GM18502 (cell line): ENCODE measurements around the gene ADD1.

ENCODE experiments used
- ATAC-seq: cut with Tn5 transposase; IDR thresholded peaks from one replicate; pipeline ENCODE4 v1.9.1; 2021; ENCODE audit warnings: mild to moderate bottlenecking; ENCODE audit not compliant: unreplicated experiment, poor library complexity

The ADD1 gene

DNA sequence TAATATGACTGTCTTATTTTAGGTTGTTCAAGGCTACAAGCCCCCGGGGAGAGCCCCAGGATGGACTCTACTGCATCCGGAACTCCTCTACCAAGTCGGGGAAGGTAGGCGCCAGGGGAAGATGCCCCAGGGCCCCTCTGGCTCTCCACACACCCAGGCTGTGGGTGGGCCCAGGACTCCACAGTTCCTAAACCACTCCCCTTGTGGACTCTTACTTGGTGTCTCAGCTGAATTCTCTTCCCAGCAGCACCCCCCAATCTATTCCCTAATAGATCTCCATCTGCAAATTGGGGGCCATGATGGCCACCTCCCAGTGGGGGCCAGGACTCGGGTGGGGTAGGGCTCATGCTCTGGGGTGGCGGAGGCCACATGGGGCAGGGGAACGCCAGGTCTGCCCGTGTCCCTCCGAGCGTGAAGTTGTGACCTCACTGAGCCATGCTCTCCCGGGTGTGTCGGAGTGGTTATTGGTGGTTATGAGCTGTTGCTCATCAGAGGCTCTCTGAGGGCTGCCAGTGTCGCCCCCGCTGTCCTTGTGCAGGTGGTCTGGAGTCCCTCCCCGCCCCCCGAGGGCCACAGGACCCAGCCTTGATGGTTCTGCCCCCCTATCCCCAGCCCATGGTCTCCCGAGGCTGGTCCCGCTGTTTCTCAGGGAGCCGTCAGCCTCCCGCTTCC lies 11.2 kb upstream of the ADD1 start:
- peak; percentile 73 for ATAC-seq

DNA sequence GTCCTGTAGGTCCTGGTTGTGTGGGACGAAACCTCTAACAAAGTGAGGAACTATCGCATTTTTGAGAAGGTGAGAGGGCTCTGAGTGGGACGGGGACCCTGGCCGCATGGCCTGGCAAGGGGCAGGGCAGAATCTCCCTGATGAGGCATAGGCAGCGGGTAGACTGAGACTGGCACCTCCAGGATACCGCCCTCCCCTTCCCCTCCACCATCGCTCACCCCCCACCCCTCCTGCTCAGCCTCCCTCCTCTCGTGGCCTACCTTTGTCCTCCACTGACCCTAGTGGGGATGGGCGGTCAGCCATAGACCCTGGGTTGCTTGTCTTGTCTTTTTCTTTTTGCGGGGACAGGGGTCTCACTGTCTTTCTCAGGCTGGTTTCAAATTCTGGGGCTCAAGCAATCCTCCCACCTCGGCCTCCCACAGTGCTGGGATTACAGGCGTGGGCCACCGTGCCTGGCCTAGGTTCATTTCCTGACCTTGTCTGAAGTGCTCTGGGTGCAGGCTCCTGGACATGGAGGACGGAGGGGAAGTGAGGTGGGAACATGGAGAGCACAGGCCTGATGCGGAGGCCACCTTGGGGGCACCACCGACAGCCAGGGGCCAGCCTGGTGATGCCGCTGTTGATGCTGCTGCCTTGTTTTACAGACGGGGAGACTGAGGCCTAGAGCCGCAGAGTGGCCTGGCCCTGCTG lies 10.5 kb upstream of the ADD1 start:
- ATAC-seq: peak; percentile 5

DNA sequence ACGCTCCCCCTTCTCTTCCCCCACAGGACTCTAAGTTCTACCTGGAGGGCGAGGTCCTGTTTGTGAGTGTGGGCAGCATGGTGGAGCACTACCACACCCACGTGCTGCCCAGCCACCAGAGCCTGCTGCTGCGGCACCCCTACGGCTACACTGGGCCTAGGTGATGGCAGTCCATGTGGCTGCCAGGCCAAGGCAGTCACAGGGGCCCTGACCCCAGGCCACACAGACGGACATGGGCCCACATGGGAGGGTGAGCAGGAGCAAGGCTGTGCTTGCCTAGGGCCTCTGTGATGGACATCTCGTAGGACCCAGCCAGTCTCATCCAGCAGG lies 10.0 kb upstream of the ADD1 start:
- no peak for ATAC-seq

DNA sequence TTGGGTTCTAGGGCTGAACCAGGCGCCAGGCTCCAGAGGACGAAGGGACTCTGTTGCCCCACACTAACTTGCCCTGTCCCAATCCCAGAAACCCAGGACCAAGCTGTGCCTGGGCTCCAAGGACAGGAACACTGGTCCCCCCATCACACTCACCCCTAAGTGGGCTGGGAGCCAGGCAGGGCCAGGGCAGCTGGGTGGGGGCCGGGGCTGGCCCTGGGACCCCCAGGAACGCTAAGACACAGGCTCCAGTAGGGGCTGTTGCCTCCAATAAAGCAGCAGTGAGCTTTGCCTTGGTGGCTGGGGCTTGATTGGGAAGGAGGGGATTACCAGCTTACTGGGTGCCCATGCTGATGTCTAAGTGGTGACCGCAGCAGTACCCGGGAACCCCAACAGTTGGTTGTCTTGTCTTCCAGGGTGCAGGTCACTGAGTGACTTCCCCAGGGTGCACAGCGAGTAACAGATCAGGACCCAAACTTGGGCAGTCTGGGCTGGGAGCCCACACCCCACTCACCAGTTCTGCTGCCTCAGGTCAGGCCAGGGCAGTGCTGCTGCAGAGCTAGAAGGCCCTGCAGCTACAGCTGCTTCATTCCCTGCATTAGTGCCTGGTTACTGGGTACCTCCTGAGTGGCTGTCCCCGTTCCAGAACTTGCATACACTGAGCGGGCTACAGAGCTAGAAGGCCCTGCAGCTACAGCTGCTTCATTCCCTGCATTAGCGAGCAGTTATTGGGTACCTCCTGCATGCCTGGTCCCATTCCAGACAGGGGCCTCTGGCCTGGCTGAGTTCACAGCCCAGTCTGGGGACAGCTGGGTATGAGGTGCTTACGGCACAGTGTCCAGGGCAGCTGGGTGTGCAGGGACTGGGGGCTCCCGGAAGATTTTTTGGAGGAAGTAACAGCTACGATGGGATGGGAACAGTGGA lies 9.4 kb upstream of the ADD1 start:
- no peak for ATAC-seq

DNA sequence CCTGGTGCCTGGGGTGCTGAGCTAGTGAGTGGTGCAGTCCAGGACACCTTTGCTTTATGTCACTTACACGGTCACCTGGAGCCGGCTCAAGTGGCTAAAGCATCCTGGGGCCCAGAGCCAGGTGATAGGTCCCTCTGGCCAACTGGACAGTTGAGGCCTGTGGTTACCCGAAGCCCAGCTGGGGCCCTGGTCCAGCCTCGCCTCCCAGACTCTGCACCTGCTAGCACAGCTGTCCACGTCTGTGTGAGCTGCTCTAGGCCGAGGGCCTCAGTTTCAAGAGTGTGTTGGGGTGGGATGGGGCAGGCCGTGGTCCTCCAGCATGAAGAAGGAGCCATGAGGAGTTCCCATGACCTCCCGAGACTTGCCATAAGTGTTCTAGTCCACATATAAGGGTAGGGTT lies 7.7 kb upstream of the ADD1 start:
- ATAC-seq: no peak

DNA sequence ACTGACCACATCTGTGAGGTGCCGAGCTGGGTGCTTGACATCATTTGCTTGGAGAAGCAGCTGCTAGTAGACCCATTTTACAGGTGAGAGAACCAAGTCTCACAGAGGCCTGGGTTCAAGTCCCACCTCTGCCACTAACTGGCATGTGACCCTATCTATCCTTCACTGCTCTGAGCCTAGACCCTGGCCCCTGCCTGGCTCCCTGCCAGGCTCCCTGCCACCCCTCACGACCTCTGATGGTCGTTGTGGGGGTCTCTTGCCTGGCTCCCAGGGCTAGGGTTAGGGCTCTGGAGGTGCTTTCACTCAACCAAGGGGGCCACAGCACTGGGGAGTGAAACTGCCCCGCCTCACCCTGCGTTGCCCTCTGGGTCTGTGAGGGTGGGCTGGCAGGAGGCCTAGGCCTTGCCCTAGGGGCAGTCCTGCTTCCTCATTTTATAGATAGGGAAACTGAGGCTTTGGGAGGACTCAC lies 7.2 kb upstream of the ADD1 start:
- ATAC-seq: no peak

DNA sequence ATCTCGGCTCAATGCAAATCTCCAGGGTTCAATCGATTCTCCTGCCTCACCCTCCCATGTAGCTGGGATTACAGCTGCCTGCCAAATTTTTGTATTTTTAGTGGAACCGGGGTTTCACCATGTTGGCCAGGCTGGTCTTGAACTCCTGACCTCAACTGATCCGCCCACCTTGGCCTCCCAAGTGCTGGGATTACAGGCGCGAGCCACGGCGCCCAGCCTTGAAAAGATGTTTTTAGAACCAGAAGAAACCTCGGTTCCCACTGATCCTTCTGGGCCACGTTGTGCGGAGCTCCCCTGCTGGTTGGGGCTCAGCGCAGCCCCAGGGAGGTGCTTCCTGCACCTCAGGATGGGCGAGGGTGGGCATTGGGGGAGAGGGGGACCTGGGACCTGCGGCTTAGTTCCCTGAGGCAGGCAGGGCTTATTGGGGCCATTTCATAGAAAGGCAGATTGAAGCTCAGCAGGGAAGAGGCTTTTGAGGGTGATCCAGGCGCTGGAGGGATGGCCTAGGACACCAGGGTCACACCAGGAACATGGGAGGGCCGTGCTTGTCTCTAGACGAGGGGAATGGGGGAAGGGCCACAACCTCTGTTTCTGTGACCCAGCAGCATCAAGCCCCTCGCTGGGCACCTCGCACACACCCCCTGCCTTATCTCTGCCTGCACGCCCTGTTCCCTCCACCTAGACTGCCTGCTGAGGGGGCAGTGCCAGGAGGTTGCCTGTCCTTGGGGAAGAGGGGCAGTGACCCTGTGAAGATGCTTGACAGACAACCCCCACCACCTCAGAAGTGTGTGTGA lies 6.3 kb upstream of the ADD1 start:
- no peak for ATAC-seq

DNA sequence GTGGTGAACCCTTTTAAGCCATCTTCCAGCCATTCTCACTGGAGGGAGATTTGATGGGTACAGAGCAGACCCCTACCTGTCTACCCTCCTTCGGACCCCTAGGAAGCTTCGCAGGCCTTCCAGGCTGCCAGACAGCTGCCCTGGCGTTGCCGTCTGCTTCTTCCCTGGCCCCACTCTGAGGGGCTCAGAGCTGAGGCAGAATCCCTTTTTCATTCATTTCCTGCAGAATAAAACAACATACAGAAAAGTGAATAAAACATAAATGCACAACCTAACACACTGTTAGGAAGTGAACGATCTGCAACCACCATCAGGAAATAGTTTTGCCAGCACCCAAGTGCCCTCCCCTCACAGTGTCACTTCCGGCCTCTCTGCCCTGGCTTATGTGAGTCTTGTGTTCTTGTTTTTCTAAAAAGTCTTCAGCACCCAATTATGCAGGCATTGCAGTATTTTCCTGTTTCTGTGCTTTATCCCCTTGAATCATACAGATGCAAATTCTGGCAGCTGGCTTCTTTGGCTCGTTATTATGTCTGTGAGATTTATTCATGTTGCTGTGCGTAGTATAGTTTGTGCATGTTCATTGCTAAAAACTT lies 5.6 kb upstream of the ADD1 start:
- no peak for ATAC-seq

DNA sequence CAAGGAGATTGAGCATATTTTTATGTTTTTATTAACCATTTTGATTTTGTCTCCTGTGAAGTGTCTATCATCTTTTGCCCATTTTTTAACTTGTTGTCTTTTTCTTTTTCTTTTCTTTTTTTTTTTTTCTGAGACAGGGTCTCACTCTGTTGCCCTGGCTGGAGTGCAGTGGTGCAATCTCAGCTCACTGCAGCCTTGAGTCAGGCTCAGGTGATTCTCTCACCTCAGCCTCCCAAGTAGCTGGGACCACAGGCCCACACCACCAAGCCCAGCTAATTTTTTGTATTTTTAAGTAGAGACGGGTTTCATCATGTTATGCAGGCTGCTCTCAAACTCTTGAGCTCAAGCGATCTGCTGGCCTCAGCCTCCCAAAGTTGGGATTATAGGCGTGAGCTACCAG lies 4.6 kb upstream of the ADD1 start:
- no peak for ATAC-seq

DNA sequence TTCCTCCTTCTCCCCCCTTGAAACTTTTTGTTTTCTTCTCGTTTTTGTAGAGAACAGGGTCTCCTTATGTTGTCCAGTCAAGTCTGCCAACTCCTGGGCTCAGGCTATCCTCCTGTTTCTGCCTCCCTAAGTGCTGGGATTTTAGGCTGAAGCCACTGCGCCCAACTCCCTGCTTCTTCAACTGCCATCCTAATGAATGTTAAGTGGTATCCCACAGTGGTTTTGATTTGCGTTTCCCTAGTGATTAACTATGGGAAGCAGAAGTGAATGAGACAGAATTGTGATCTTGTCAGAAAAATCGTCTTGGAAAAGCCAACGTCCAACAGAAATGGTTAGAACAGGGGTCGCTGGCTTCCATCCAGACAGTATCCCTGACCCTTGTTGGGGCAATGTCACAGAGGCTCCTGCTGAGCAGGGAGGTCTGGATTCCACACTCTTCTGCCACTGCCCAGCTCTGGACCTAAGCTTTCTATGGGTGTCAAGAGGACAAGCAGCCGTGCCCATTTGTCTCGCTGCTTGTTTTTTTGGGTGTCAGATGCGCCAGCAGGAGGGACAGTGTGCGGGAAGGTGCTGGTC lies 869 bp upstream of the ADD1 start:
- no peak for ATAC-seq

DNA sequence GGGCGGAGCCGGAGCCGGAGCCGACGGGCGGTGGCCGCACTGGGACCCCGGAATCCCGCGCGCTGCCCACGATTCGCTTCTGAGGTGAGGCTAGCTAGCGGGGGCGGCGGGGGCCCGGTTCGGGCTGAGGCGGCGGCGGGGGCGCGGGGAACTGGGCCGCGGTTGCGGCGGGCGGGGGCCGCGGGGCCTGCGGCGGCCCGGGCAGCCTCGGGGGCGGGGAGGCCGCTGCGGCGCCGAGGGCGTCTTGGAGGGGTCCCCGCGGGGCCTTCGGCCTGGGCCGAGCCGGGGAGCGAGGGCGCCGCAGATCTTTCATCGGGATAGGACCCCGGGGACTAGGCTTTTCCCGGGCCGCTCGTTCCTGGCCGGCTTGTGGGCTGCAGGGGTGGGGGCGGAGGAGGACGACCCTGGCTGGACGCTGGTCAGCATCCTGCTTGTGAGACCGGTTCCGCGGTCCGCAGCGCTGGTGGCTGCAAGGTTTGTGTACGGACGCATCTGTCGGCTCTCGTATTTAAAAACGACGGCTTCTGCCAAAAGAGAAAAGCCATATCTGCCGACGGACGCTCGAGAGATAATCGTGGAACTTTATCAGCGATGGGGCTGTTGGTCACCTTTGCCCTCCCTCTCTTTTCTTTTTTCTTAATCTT lies 419 bp downstream of the ADD1 start:
- peak; percentile 30 for ATAC-seq

DNA sequence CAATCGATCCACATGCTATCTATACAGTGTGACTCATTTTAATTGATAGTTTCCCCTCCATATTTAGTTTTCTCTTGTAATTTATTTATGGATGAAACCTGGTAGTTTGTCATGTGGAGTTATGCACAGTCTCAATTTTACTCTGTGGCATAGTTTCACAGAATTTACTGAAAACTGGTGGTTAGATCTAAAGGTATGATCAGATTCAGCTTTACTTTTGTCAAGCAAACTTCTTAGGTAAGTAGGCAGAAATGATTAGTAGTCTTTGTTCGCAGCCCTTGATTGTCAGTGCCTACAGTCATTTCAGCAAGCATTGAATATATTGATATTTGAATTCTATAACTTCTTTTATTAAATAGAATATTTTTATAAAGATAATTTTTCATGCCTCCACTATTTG lies 2.5 kb downstream of the ADD1 start:
- no peak for ATAC-seq

DNA sequence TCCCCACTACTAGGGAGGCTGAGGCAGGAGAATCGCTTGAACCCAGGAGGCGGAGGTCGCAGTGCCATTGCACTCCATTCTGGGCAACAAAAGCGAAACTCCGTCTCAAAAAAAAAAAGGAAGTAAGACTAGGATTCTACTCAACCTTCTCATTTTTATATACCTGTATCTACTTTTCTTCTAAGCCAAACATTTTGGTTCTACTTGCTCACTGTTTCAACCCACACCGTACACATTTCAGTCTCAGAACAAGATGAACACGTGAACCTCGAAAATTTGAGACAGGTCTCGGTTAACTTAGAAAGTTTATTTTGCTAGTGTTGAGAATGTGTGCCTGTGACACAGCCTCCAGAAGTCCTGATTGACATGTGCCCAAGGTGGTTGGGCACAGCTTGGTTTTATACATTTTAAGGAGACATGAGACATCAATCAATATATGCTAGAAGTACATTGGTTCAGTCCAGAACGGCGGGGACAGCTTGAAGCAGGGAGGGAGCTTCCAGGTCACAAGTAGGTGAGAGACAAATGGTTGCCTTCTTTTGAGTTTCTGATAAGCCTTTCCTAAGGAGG lies 3.7 kb downstream of the ADD1 start:
- no peak for ATAC-seq

DNA sequence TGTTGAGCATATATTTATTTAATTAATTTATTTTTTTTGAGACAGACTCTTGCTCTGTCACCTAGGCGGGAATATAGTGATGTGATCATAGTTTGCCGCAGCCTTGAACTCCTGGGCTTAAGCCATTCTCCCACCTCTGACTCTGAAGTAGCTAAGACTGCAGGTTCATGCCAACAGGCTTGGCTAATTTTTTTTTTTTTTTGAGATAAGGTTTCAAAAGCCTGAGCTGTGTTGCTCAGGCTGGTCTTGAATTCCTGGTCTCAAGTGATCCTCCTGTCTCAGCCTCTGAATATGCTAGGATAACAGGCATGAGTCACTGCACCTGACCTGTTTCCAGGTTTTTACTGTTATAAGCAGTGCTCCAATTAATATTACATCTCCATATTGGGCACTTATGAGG lies 4.8 kb downstream of the ADD1 start:
- ATAC-seq: no peak

DNA sequence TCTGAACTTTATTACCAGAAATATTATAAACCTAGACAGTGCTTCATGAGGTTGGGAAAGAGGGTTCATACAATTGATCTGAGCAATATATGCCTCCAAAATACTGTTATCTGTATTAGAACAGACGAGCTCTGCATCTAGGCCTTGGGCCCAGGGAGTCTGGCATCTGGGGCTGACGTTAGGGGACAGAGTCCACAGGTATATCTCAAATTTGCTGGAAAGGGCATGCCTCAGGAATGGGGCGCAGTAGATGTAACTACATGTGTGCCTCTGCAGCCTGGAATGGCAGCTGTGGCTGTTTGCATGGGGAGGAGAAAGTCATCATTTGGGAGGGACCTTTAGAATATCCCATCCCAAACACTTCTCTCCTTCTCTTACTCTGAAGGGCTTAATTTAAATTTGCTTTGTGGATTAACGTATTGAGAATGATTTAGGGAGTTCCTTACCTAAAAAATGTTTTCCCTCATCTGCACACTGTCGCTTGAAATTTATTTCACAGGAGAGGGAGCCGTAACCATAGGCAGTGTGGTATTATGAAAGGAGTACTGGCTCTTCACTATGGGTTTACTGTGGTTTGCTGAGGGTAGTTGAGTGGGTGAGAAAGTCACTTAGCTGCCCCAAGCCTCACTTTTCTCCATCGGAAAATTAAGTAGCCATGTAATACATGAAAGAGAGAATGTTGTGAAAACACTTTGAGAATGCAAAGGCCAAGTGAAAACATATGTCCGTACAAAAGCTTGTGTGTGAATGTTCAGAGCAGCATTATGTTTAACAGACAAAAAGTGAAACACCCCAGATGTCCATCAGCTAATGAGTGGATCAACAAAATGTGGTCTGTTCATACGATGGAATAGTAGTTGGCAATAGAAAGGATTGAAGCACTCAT lies 5.9 kb downstream of the ADD1 start:
- no peak for ATAC-seq

DNA sequence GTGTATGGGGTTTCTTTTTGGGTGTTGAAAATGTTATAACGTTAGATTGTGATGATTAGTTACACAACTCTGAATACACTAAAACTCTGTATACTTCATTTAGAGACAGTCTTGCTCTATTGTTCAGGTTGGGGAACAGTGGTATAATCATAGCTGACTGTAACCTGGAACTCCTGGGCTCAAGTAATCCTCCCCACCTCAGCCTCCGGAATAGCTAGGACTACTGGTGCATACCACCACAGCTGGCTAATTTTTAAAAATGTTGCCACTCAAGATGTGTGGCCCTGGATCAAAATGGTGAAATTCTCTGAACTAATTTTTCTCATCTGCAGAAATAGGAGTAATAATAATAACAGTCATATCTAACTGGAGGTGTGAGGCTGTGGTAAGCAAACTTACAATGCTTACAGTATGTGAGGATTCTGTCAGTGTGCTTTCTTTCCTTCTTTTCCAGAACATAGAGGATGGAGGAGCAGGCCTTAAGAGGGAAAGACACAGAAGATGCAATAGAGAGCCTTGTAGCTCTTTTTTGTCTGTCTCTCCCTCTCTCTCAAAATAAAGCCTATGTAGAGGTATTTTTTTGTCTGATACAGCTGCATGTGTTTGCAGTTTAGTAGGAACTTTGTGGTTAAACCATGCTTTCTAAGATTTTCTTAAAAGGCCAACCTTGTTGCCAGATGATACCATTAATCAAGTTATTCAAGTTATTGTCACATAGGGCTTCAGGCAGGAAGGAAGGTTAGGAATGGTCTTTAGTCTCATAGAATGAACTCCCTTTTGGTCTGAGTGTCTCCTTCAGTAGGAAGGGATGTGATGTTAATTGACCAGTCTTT lies 7.5 kb downstream of the ADD1 start:
- no peak for ATAC-seq

DNA sequence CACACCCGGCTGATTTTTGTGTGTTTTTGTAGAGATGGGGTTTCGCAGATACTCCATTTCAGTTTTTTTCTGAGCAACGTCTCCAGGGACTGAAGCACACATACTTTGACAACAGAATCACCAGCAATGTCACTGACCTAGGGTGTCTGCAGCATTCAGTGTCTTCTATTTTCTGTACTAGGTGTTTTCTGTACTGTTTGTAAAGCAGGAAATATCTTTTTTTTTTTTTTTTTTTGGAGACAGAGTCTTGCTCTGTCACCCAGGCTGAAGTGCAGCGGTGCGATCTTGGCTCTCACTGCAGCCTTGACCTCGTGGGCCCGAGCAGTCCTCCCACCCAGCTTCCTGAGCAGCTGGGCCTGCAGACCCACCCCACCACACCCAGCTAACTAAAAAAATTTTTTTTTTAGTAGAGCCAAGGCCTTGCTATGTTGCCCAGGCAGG lies 8.9 kb downstream of the ADD1 start:
- ATAC-seq: peak; percentile 55
